OCI-LY3 (cell line): ENCODE results near the gene CYBB.

Experiments used
- EZH2phosphoT487 ChIP-seq: fragments of 200-600 bp; shearing (Covaris generic); IDR thresholded peaks from 2 replicates; pipeline ENCODE4 v1.6.1; 2018; ENCODE audit warnings: antibody characterized with exemption, mixed run types, low read depth
- TF ChIP-seq, protein P1 (sequence below): fragments of 200-600, 300-600 bp; sonication (generic); IDR thresholded peaks from 2 replicates; pipeline ENCODE4 v1.5.1; 2014; ENCODE audit warnings: antibody characterized with exemption, low read length, low read depth

DNA sequence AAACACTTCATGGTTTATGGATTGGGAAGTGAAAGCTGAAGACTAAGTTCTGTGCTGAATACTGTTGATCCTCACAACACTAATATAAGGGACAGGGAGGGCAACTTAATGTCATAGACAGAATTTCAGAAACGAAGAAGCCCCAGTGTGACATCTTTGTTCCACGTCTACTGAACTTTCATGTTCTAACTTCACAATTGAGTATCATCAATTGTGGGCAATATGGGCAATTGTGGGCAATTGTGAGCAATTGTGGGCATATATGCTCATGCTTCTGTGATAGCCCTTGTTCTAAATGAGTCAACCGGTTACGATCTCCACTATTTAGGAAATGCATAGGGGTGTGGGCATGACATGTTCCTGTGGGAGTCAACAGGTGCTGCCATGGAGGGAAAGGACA, 33.7 kb downstream of the CYBB start:
- TF ChIP-seq, protein P1, sequence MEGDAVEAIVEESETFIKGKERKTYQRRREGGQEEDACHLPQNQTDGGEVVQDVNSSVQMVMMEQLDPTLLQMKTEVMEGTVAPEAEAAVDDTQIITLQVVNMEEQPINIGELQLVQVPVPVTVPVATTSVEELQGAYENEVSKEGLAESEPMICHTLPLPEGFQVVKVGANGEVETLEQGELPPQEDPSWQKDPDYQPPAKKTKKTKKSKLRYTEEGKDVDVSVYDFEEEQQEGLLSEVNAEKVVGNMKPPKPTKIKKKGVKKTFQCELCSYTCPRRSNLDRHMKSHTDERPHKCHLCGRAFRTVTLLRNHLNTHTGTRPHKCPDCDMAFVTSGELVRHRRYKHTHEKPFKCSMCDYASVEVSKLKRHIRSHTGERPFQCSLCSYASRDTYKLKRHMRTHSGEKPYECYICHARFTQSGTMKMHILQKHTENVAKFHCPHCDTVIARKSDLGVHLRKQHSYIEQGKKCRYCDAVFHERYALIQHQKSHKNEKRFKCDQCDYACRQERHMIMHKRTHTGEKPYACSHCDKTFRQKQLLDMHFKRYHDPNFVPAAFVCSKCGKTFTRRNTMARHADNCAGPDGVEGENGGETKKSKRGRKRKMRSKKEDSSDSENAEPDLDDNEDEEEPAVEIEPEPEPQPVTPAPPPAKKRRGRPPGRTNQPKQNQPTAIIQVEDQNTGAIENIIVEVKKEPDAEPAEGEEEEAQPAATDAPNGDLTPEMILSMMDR = no peak
- TF ChIP-seq EZH2phosphoT487 = no peak
